AG10803 (cell line): ENCODE results near the gene TYW1.
A peak's percentile ranks its signal among the peaks of the same experiment; 100 is the strongest.
"Not testable (repeated sequence)": the region's sequence is repeated elsewhere in the genome, so short reads cannot be mapped to it uniquely, and the experiment has no call there.

Experiments
- DNase-seq: peaks from one replicate; pipeline ENCODE4 v3.0.0; 2010; ENCODE audit warnings: low read depth
- H3K4me3 ChIP-seq: 2 replicates; pipeline ENCODE4 v1.5.1; 2011; ENCODE audit warnings: mild to moderate bottlenecking, low read length, control low read depth
- CTCF ChIP-seq: conservative IDR thresholded peaks from 2 replicates; pipeline ENCODE4 v1.5.1; 2011; ENCODE audit warnings: mild to moderate bottlenecking, low read length, control low read depth, inconsistent platforms

TYW1 gene

GRCh38 chr7:66974986-66975590 lies 21.5 kb upstream of the TYW1 start:
- no peak for DNase-seq
- H3K4me3 ChIP-seq: no peak overlapping the region
- TF ChIP-seq CTCF: no peak

GRCh38 chr7:66978312-66978711 lies 18.3 kb upstream of the TYW1 start:
- not testable (repeated sequence) for DNase-seq, H3K4me3 ChIP-seq

- DNase-seq, H3K4me3 ChIP-seq: not testable (repeated sequence)
Observed at GRCh38 chr7:66979013-66979412, 17.6 kb upstream of the TYW1 start.

GRCh38 chr7:66980336-66980735 lies 16.3 kb upstream of the TYW1 start:
- DNase-seq, H3K4me3 ChIP-seq: not testable (repeated sequence)

GRCh38 chr7:66989552-66989951 lies 7.1 kb upstream of the TYW1 start:
- not testable (repeated sequence) for H3K4me3 ChIP-seq, DNase-seq

- peak; percentile 9 for DNase-seq
- H3K4me3 ChIP-seq: peak overlapping the region; percentile 72
Observed at GRCh38 chr7:66994051-66994450, 2.6 kb upstream of the TYW1 start.

GRCh38 chr7:66994691-66995049 lies 2.0 kb upstream of the TYW1 start:
- DNase-seq: peak; percentile 91
- H3K4me3 ChIP-seq: peak overlapping the region; percentile 72
- TF ChIP-seq CTCF: peak; percentile 47

GRCh38 chr7:66995050-66995776 lies 1.4 kb upstream of the TYW1 start, which contains the start of gene SBDS:
Gene SBDS, minus strand, starts transcription at chr7:66995586. Its CDS starts 169 bp downstream, at chr7:66995417.
- peak within 1 kb of the TSS; percentile 72 for H3K4me3 ChIP-seq
- peak; percentile 98 for DNase-seq

- not testable (repeated sequence) for H3K4me3 ChIP-seq
- peak; percentile 26 for TF ChIP-seq CTCF
- peak; percentile 46 for DNase-seq
Observed at GRCh38 chr7:67000601-67001258, 4.1 kb downstream of the TYW1 start.

- not testable (repeated sequence) for DNase-seq, H3K4me3 ChIP-seq
Observed at GRCh38 chr7:67004145-67004544, 7.5 kb downstream of the TYW1 start.

GRCh38 chr7:67006965-67007364 lies 10.3 kb downstream of the TYW1 start:
- TF ChIP-seq CTCF: no peak
- no peak for DNase-seq
- no peak overlapping the region for H3K4me3 ChIP-seq
